Right cardiac atrium (tissue), 5 donors: Measurements from ENCODE around the gene ORC1. TPM values are rescaled to one million over a fixed set of nuclear protein-coding genes. Genes with fewer than 3 reads are reported as not detected.

Experiments used
- ATAC-seq, 2 donors: fragments of 200-7000 bp; cut with Tn5 transposase; one replicate each; pipeline versions ENCODE4 v1.8.0 to v1.9.1; 2020; ENCODE audit warnings: moderate library complexity in 2 of 2, mild to moderate bottlenecking in 1 of 2
- DNase-seq, 3 donors: peaks; one replicate each; pipeline ENCODE4 v3.0.0-alpha.2; 2020
- H3K27ac ChIP-seq: one replicate; pipeline ENCODE4 v1.5.1; 2013; ENCODE audit warnings: mild to moderate bottlenecking, low read length, control low read depth, moderate library complexity
- H3K27me3 ChIP-seq: one replicate; pipeline ENCODE4 v1.6.1; 2013; ENCODE audit not compliant: control insufficient read depth, insufficient read depth
- H3K4me1 ChIP-seq: one replicate; pipeline ENCODE4 v1.6.1; 2013; ENCODE audit warnings: low read length; ENCODE audit not compliant: control insufficient read depth, insufficient read depth
- H3K4me3 ChIP-seq: one replicate; pipeline ENCODE4 v1.5.1; 2013; ENCODE audit warnings: low read length, control low read depth
- H3K9me3 ChIP-seq: one replicate; pipeline ENCODE4 v1.6.1; 2013; ENCODE audit warnings: low read length; ENCODE audit not compliant: control insufficient read depth
- WGBS: extraction: QIAGEN DNeasy Blood & Tissue Kit; methylation state at CpG from one replicate; pipeline ENCODE4 v1.1.7; 2013; 5-methylcytosine and 5-hydroxymethylcytosine counted together
- intact Hi-C, 4 donors: fragments of 100-400 bp; cut with DNase I; formaldehyde crosslinking; loops; one replicate each; pipeline versions ENCODE4 v1.11.0 to v1.14.0; 2022 to 2023
- long read RNA-seq, 4 donors: library from polyadenylated mRNA; unstranded; transcript quantifications; one replicate each; pipeline ENCODE4 v2.0.0, GENCODE V29; 2020 to 2021
- polyA plus RNA-seq: library from polyadenylated mRNA; stranded (reverse); fragments of 200-250 nt; gene quantifications from one replicate; pipeline ENCODE4 v1.2.3, GENCODE V29; 2013
- total RNA-seq, 4 donors: library from RNA; stranded (reverse); fragmentation: NEBNext Ultra II Directional; extraction: Animal tissue kit (Norgen Biotek cat#: 25700); gene quantifications; one replicate each; pipeline ENCODE4 v1.2.1, GENCODE V29; 2021
- donor health status: healthy with polysubstance abuse.
- donor health status: DM: no; HTN: yes; CAD: no.
- donor health status: DM: no; HTN: no; CAD: no.
- donor health status: DM: no; HTN: yes; CAD: no; lungs with severe emphysema.
- donor health status: DM: yes; HTN: yes; CAD: no.

ORC1 gene
- total RNA-seq (under 1 TPM; 0.08 to 0.47 (median 0.23) TPM), polyA plus RNA-seq (0.07 TPM)
- long read RNA-seq, donor 1, partial matches to known transcripts: 0 of 1 reads
- long read RNA-seq, donor 1, other reads (novel, unspliced or antisense): 1 of 1 reads
- long read RNA-seq, donor 2: 0 reads
- long read RNA-seq, donor 3, partial matches to known transcripts: 0 of 1 reads
- long read RNA-seq, donor 3, other reads (novel, unspliced or antisense): 1 of 1 reads
- long read RNA-seq, donor 4: 0 reads

GRCh38 chr1:52404116-52404974 lies at the start of gene ORC1, which contains the start of gene PRPF38A:
TSS of gene ORC1 (minus strand) at chr1:52404423. CDS start at chr1:52402223, 2,200 bp downstream.
TSS of gene PRPF38A (plus strand) at chr1:52404602. CDS start at chr1:52404750, 148 bp downstream.
- peak within 1 kb of the TSS; percentile 91 for H3K4me3 ChIP-seq
- intact Hi-C loops: loop anchor here in 1 of 4 donors (10.0 kb wide), 1 partner anchor 290 kb away; the partner anchor contains the start of gene COA7
- H3K4me1 ChIP-seq: no peaks in the 10 kb centered on the region
- H3K9me3 ChIP-seq: no peaks in the 10 kb centered on the region
- H3K27me3 ChIP-seq: no peaks in the 10 kb centered on the region
- H3K27ac ChIP-seq: peak within 1 kb of the TSS; percentile 84
- WGBS: under 1% methylated on average over 57 of the region's 57 CpGs
- ATAC-seq (peak; percentile 100), DNase-seq (peak; percentile 97 to 99 (median 98))

GRCh38 chr1:52444463-52444862 lies 40.2 kb upstream of the ORC1 start:
- H3K27me3 ChIP-seq: no peaks in the 10 kb centered on the region
- intact Hi-C loops: no loop called here
- H3K27ac ChIP-seq: no peak overlapping the region
- H3K9me3 ChIP-seq: no peaks in the 10 kb centered on the region
- no peak for ATAC-seq
- WGBS: 88% methylated on average over 2 of the region's 2 CpGs
- H3K4me3 ChIP-seq: no peak overlapping the region
- H3K4me1 ChIP-seq: no peaks in the 10 kb centered on the region
- no peak for DNase-seq

GRCh38 chr1:52439976-52440375 lies 35.8 kb upstream of the ORC1 start:
- Histone ChIP-seq H3K4me3 (no peak overlapping the region), H3K27me3 (no peaks in the 10 kb centered on the region), H3K4me1 (no peaks in the 10 kb centered on the region), H3K9me3 (no peaks in the 10 kb centered on the region), H3K27ac (no peak overlapping the region)
- ATAC-seq (no peak), DNase-seq (no peak)
- 91% methylated on average over 4 of the region's 4 CpGs for WGBS
- intact Hi-C loops: no loop called here

- DNase-seq: no peak
- H3K27ac ChIP-seq: no peak overlapping the region
- WGBS: 93% methylated on average over 7 of the region's 7 CpGs
- no peaks in the 10 kb centered on the region for H3K4me1 ChIP-seq
- no peaks in the 10 kb centered on the region for H3K27me3 ChIP-seq
- no peak overlapping the region for H3K4me3 ChIP-seq
- intact Hi-C loops: no loop called here
- no peak for ATAC-seq
- H3K9me3 ChIP-seq: no peaks in the 10 kb centered on the region
These were observed 32.6 kb upstream of the ORC1 start for GRCh38 chr1:52436817-52437216.

- no peaks in the 10 kb centered on the region for H3K9me3 ChIP-seq
- no peak overlapping the region for H3K4me3 ChIP-seq
- DNase-seq: no peak
- ATAC-seq: no peak
- no peaks in the 10 kb centered on the region for H3K27me3 ChIP-seq
- no peak overlapping the region for H3K27ac ChIP-seq
- intact Hi-C loops: no loop called here
- H3K4me1 ChIP-seq: no peaks in the 10 kb centered on the region
- 98% methylated on average over 1 of the region's 1 CpG for WGBS
These were observed 31.4 kb upstream of the ORC1 start for GRCh38 chr1:52435650-52436049.

- Histone ChIP-seq H3K27ac (no peak overlapping the region), H3K4me3 (no peak overlapping the region), H3K27me3 (no peaks in the 10 kb centered on the region), H3K4me1 (no peaks in the 10 kb centered on the region), H3K9me3 (no peaks in the 10 kb centered on the region)
- intact Hi-C loops: no loop called here
- ATAC-seq (no peak), DNase-seq (no peak)
- 96% methylated on average over 1 of the region's 1 CpG for WGBS
These were observed 31.0 kb upstream of the ORC1 start for GRCh38 chr1:52435211-52435610.

GRCh38 chr1:52432807-52433206 lies 28.6 kb upstream of the ORC1 start:
- no peaks in the 10 kb centered on the region for H3K4me1 ChIP-seq
- no peak overlapping the region for H3K27ac ChIP-seq
- WGBS: 89% methylated on average over 8 of the region's 8 CpGs
- ATAC-seq (no peak), DNase-seq (no peak)
- H3K27me3 ChIP-seq: no peaks in the 10 kb centered on the region
- H3K9me3 ChIP-seq: no peaks in the 10 kb centered on the region
- intact Hi-C loops: no loop called here
- no peak overlapping the region for H3K4me3 ChIP-seq

GRCh38 chr1:52427152-52427551 lies 22.9 kb upstream of the ORC1 start:
- intact Hi-C loops: no loop called here
- no peaks in the 10 kb centered on the region for H3K4me1 ChIP-seq
- no peaks in the 10 kb centered on the region for H3K27me3 ChIP-seq
- no peak for ATAC-seq
- DNase-seq: no peak
- no peak overlapping the region for H3K4me3 ChIP-seq
- H3K9me3 ChIP-seq: no peaks in the 10 kb centered on the region
- H3K27ac ChIP-seq: no peak overlapping the region
- WGBS: 79% methylated on average over 1 of the region's 1 CpG

GRCh38 chr1:52426371-52426770 lies 22.1 kb upstream of the ORC1 start:
- Histone ChIP-seq H3K4me1 (no peaks in the 10 kb centered on the region), H3K27me3 (no peaks in the 10 kb centered on the region), H3K4me3 (no peak overlapping the region), H3K27ac (no peak overlapping the region), H3K9me3 (no peaks in the 10 kb centered on the region)
- no peak for DNase-seq
- intact Hi-C loops: no loop called here
- 85% methylated on average over 3 of the region's 3 CpGs for WGBS
- no peak for ATAC-seq

GRCh38 chr1:52424813-52425212 lies 20.6 kb upstream of the ORC1 start:
- H3K9me3 ChIP-seq: no peaks in the 10 kb centered on the region
- intact Hi-C loops: no loop called here
- no peaks in the 10 kb centered on the region for H3K27me3 ChIP-seq
- DNase-seq (no peak), ATAC-seq (no peak)
- no peaks in the 10 kb centered on the region for H3K4me1 ChIP-seq
- no peak overlapping the region for H3K27ac ChIP-seq
- WGBS: 97% methylated on average over 1 of the region's 1 CpG
- no peak overlapping the region for H3K4me3 ChIP-seq

- intact Hi-C loops: no loop called here
- ATAC-seq (peak in 1 of 2 donors; percentile 51), DNase-seq (no peak)
- Histone ChIP-seq H3K27me3 (no peaks in the 10 kb centered on the region), H3K4me3 (no peak overlapping the region), H3K4me1 (no peaks in the 10 kb centered on the region), H3K27ac (no peak overlapping the region), H3K9me3 (no peaks in the 10 kb centered on the region)
These were observed 20.0 kb upstream of the ORC1 start for GRCh38 chr1:52424231-52424636.
